Right atrium auricular region (tissue), 2 donors: Measurements from ENCODE around the gene UBE2F. TPM values are rescaled to one million over a fixed set of nuclear protein-coding genes. Genes with fewer than 3 reads are reported as not detected.

Experiments used
- DNase-seq: peaks from one replicate; pipeline ENCODE4 v3.0.0-alpha.2; 2019; ENCODE audit warnings: low spot score
- H3K27ac ChIP-seq, 2 donors: fragments of 200-600 bp; sonication (generic); 1 replicate in 1 of 2; 2 replicates in 1 of 2; pipeline ENCODE4 v1.5.1; 2016 to 2019
- H3K27me3 ChIP-seq, 2 donors: fragments of 200-600 bp; sonication (generic); one replicate each; pipeline versions ENCODE4 v1.5.1 to v1.6.0; 2017 to 2019
- H3K36me3 ChIP-seq: fragments of 200-600 bp; sonication (generic); one replicate; pipeline ENCODE4 v1.5.1; 2016
- H3K4me1 ChIP-seq, 2 donors: fragments of 200-600 bp; sonication (generic); one replicate each; pipeline versions ENCODE4 v1.5.1 to v1.6.0; 2017 to 2019
- H3K4me3 ChIP-seq, 2 donors: fragments of 200-600 bp; sonication (generic); 1 replicate in 1 of 2; 2 replicates in 1 of 2; pipeline ENCODE4 v1.5.1; 2017 to 2019; ENCODE audit warnings: mild to moderate bottlenecking in 1 of 2, moderate library complexity in 1 of 2
- H3K9me3 ChIP-seq, 2 donors: fragments of 200-600 bp; sonication (generic); one replicate each; pipeline ENCODE4 v1.5.1; 2019
- total RNA-seq, 2 donors: library from RNA; depleted of rRNA; stranded (reverse); fragments of >200 nt; gene quantifications; one replicate each; pipeline ENCODE4 v1.1.0, GENCODE V29; 2016
- TF ChIP-seq, protein P1 (sequence below), 2 donors: fragments of 200-600 bp; sonication (generic); IDR thresholded peaks; one replicate each; pipeline ENCODE4 v1.5.1; 2019; ENCODE audit warnings: antibody characterized with exemption in 2 of 2

The UBE2F gene
- total RNA-seq, 2 donors from 2014 or later, result 78.4 to 79.6 TPM

DNA sequence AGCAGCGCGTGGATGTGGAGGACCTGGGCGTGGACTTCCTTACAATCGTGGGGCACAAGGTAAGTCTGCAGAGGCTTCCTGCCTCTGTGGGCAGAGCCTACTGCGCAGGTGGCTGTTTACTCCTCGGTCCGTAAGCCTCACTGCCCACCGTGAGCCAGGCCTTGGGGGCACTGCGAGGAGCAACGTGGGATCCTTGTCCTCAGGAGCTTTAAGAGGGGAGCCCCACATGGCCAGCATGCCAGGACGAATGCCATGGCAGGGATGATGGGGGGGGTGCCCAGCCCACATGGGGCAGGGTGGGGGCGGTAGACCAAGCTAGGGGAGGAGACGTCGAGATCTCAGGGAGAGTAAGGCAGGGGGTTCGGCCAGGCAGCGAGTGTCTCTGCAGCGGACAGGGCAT is 115.3 kb downstream of the UBE2F start:
- H3K4me3 ChIP-seq, result no peak overlapping the region
- H3K27me3 ChIP-seq, result no peaks in the 10 kb centered on the region
- TF ChIP-seq, protein P1, sequence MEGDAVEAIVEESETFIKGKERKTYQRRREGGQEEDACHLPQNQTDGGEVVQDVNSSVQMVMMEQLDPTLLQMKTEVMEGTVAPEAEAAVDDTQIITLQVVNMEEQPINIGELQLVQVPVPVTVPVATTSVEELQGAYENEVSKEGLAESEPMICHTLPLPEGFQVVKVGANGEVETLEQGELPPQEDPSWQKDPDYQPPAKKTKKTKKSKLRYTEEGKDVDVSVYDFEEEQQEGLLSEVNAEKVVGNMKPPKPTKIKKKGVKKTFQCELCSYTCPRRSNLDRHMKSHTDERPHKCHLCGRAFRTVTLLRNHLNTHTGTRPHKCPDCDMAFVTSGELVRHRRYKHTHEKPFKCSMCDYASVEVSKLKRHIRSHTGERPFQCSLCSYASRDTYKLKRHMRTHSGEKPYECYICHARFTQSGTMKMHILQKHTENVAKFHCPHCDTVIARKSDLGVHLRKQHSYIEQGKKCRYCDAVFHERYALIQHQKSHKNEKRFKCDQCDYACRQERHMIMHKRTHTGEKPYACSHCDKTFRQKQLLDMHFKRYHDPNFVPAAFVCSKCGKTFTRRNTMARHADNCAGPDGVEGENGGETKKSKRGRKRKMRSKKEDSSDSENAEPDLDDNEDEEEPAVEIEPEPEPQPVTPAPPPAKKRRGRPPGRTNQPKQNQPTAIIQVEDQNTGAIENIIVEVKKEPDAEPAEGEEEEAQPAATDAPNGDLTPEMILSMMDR (IDR thresholded peaks at IDR 0.05), result no peak
- peak; percentile 2 for DNase-seq
- H3K4me1 ChIP-seq, result no peaks in the 10 kb centered on the region
- H3K9me3 ChIP-seq, result no peaks in the 10 kb centered on the region
- H3K36me3 ChIP-seq, result peaks cover 20% of the 10 kb centered on the region
- no peak overlapping the region for H3K27ac ChIP-seq

DNA sequence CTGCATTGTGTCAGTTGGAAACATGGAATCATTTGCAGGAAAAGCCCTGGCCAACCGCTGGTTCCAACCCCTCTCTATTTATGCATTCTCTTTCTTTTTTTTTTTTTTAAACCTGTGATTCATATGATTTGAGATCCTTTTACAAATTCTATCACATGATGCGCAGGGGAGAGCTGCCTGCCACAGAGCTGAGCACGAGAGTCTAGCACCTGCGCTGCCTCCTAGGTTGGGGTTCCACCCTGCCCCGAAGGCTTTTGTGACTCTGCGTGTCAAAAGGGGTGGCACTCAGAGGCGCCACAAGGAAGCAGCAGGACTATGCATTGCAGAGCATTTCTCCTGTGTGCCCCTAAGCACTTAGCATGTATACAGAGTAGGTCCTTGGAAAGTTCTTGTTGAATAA is 116.0 kb downstream of the UBE2F start:
- no peak overlapping the region for H3K27ac ChIP-seq
- H3K4me1 ChIP-seq, result no peaks in the 10 kb centered on the region
- no peak overlapping the region for H3K4me3 ChIP-seq
- peaks cover 15% of the 10 kb centered on the region for H3K36me3 ChIP-seq
- no peaks in the 10 kb centered on the region for H3K27me3 ChIP-seq
- DNase-seq, result peak; percentile 7
- no peaks in the 10 kb centered on the region for H3K9me3 ChIP-seq
- TF ChIP-seq, protein P1 (IDR thresholded peaks at IDR 0.05), result no peak

DNA sequence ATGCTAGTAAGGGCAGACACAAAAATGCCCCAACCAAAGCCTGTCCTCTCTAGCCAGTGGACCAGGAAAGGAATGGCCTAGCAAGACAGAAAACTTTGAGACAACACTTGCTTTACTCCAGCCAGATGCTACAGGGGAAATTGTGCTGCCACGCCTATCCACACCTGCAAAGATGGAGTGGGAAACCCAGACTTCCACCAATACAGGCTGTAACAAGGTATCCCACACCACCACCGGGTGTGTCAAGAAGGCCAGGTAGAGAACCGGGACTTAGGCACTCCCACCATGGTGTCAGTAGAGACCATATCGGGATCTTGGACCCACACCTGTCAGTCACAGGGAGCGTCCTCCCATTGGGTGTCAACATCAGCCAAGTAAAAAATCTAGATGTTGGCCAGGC is 117.1 kb downstream of the UBE2F start:
- DNase-seq, result peak; percentile 4
- H3K4me3 ChIP-seq, result no peak overlapping the region
- H3K27ac ChIP-seq, result no peak overlapping the region
- H3K27me3 ChIP-seq, result no peaks in the 10 kb centered on the region
- peaks cover 15% of the 10 kb centered on the region for H3K36me3 ChIP-seq
- H3K4me1 ChIP-seq, result no peaks in the 10 kb centered on the region
- TF ChIP-seq, protein P1 (IDR thresholded peaks at IDR 0.05), result no peak
- no peaks in the 10 kb centered on the region for H3K9me3 ChIP-seq

DNA sequence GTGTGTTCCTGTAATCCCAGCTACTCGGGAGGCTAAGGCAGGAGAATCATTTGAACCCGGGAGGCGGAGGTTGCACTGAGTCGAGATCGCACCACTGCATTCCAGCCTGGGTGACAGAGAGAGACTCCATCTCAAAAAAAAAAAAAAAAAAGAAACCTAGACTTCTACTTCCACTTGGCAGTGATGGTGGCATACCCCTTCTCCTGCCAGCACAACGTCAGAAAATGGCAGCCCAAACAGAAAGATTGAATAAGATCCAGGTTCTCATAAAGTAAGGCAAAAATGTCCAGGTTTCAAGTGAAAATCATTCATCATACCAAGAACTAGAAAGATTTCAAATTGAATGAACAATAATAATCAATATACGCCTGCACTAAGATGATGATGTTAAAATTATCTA is 117.9 kb downstream of the UBE2F start:
- peak; percentile 28 for DNase-seq
- Histone ChIP-seq H3K9me3 (no peaks in the 10 kb centered on the region), H3K4me1 (no peaks in the 10 kb centered on the region), H3K4me3 (no peak overlapping the region), H3K27ac (no peak overlapping the region), H3K27me3 (no peaks in the 10 kb centered on the region), H3K36me3 (peaks cover 15% of the 10 kb centered on the region)
- TF ChIP-seq, protein P1 (IDR thresholded peaks at IDR 0.05), result no peak

DNA sequence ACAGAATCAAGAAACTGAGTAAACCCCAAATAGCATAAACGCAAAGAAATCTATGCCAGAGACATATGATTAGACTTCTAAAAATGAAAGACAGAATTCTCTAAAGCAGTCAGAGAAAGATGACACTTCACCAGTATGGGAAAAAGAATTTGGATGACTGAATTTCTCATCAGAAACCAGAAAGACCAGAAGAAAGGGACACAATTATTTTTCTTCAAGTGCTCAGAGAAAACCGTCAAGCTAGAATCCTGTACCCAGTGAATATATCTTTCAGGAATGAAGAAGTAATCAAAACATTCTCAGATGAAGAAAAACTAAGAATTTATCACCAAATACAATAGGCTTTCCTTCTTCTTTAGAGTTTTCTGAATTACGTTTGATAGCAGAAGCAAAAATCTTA is 119.1 kb downstream of the UBE2F start:
- H3K27me3 ChIP-seq, result no peaks in the 10 kb centered on the region
- H3K27ac ChIP-seq, result no peak overlapping the region
- no peaks in the 10 kb centered on the region for H3K4me1 ChIP-seq
- DNase-seq, result no peak
- H3K9me3 ChIP-seq, result no peaks in the 10 kb centered on the region
- peaks cover 15% of the 10 kb centered on the region for H3K36me3 ChIP-seq
- H3K4me3 ChIP-seq, result no peak overlapping the region
- TF ChIP-seq, protein P1 (IDR thresholded peaks at IDR 0.05), result no peak

DNA sequence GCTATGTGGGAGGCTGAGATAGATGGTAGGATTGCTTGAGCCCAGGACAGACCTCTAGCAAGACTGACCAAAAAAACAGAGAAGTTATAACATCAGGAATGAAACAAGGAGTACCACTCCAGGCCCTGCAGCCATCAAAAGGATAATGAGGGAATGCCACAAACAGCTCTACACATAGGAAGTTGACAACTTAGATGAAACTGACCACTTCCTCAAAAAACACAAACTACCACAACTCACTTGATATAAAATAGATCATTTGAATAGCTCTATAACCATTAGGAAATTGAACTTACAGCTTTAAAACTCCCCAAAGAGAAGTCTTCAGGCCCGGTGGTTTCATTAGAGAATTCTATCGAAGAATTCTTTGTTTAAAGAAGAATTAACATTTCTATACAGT is 120.4 kb downstream of the UBE2F start:
- DNase-seq, result no peak
- Histone ChIP-seq H3K9me3 (no peaks in the 10 kb centered on the region), H3K4me1 (no peaks in the 10 kb centered on the region), H3K27ac (no peak overlapping the region), H3K36me3 (peaks cover 11% of the 10 kb centered on the region), H3K4me3 (no peak overlapping the region), H3K27me3 (no peaks in the 10 kb centered on the region)
- TF ChIP-seq, protein P1 (IDR thresholded peaks at IDR 0.05), result no peak
